WERI-Rb-1 (cell line): ENCODE results near the gene CD22.
"Not testable (repeated sequence)": the region's sequence is repeated elsewhere in the genome, so short reads cannot be mapped to it uniquely, and the experiment has no call there.

Experiments
- DNase-seq: peaks from one replicate; pipeline ENCODE4 v3.0.0-alpha.2; 2020
- H3K27ac ChIP-seq: fragments of 250-450 bp; sonication (Bioruptor Pico); 2 replicates; pipeline ENCODE4 v1.5.1; 2020; ENCODE audit warnings: mild to moderate bottlenecking, moderate library complexity
- H3K27me3 ChIP-seq: fragments of 250-450 bp; sonication (Bioruptor Pico); 2 replicates; pipeline ENCODE4 v1.5.1; 2021; ENCODE audit warnings: mild to moderate bottlenecking, low read depth, moderate library complexity; ENCODE audit not compliant: insufficient read depth, severe bottlenecking
- H3K36me3 ChIP-seq: fragments of 250-450 bp; sonication (Bioruptor Pico); 2 replicates; pipeline ENCODE4 v1.5.1; 2020; ENCODE audit warnings: mild to moderate bottlenecking, moderate library complexity
- H3K4me3 ChIP-seq: 2 replicates; pipeline ENCODE4 v1.5.1; 2011; ENCODE audit warnings: low read depth, mild to moderate bottlenecking, control low read depth, low read length
- H3K9me3 ChIP-seq: fragments of 250-450 bp; sonication (Bioruptor Pico); 2 replicates; pipeline ENCODE4 v1.5.1; 2021; ENCODE audit warnings: mild to moderate bottlenecking, moderate library complexity; ENCODE audit not compliant: severe bottlenecking
- CTCF ChIP-seq: IDR thresholded peaks from 2 replicates; pipeline ENCODE4 v1.5.1; 2011; ENCODE audit warnings: low read depth, mild to moderate bottlenecking, control low read depth, inconsistent platforms, low read length

CD22 gene

GRCh38 chr19:35285095-35285449 lies 43.9 kb upstream of the CD22 start:
- H3K9me3 ChIP-seq, result no peaks in the 10 kb centered on the region
- no peaks in the 10 kb centered on the region for H3K27me3 ChIP-seq
- DNase-seq, result no peak
- TF ChIP-seq CTCF, result no peak
- H3K4me3 ChIP-seq, result no peak overlapping the region
- no peaks in the 10 kb centered on the region for H3K36me3 ChIP-seq
- no peak overlapping the region for H3K27ac ChIP-seq

- not testable (repeated sequence) for H3K9me3 ChIP-seq, H3K27me3 ChIP-seq, DNase-seq, H3K36me3 ChIP-seq, H3K4me3 ChIP-seq, H3K27ac ChIP-seq
Observed at GRCh38 chr19:35285465-35285864, 43.5 kb upstream of the CD22 start.

GRCh38 chr19:35286101-35286500 lies 42.9 kb upstream of the CD22 start:
- H3K27ac ChIP-seq, H3K27me3 ChIP-seq, H3K4me3 ChIP-seq, DNase-seq, H3K36me3 ChIP-seq, H3K9me3 ChIP-seq: not testable (repeated sequence)

- H3K9me3 ChIP-seq, result no peaks in the 10 kb centered on the region
- no peak for TF ChIP-seq CTCF
- DNase-seq, result no peak
- no peaks in the 10 kb centered on the region for H3K27me3 ChIP-seq
- no peak overlapping the region for H3K4me3 ChIP-seq
- H3K36me3 ChIP-seq, result no peaks in the 10 kb centered on the region
- H3K27ac ChIP-seq, result no peak overlapping the region
Observed at GRCh38 chr19:35287713-35288112, 41.3 kb upstream of the CD22 start.

- H3K36me3 ChIP-seq, result no peaks in the 10 kb centered on the region
- no peak for TF ChIP-seq CTCF
- H3K27ac ChIP-seq, result no peak overlapping the region
- no peaks in the 10 kb centered on the region for H3K9me3 ChIP-seq
- DNase-seq, result no peak
- H3K4me3 ChIP-seq, result no peak overlapping the region
- no peaks in the 10 kb centered on the region for H3K27me3 ChIP-seq
Observed at GRCh38 chr19:35288331-35288730, 40.7 kb upstream of the CD22 start.

GRCh38 chr19:35288906-35289305 lies 40.1 kb upstream of the CD22 start:
- Histone ChIP-seq H3K27me3 (no peaks in the 10 kb centered on the region), H3K4me3 (no peak overlapping the region), H3K36me3 (no peaks in the 10 kb centered on the region), H3K27ac (no peak overlapping the region), H3K9me3 (no peaks in the 10 kb centered on the region)
- TF ChIP-seq CTCF, result no peak
- no peak for DNase-seq

- Histone ChIP-seq H3K9me3 (no peaks in the 10 kb centered on the region), H3K27ac (no peak overlapping the region), H3K36me3 (no peaks in the 10 kb centered on the region), H3K27me3 (no peaks in the 10 kb centered on the region), H3K4me3 (no peak overlapping the region)
- TF ChIP-seq CTCF, result no peak
- no peak for DNase-seq
Observed at GRCh38 chr19:35290381-35291127, 38.4 kb upstream of the CD22 start.
